Dermis microvascular lymphatic vessel endothelial cell (primary cell): ENCODE measurements around the gene FRS2. TPM values are rescaled to one million over a fixed set of nuclear protein-coding genes. Genes with fewer than 3 reads are reported as not detected.

ENCODE experiments used
- DNase-seq, 2 donors: peaks; one replicate each; pipeline versions ENCODE4 v3.0.0 to v3.0.0-alpha.2; 2010; ENCODE audit warnings: low read depth in 2 of 2
- total RNA-seq: library from RNA; depleted of rRNA; stranded (reverse); fragments of >200 nt; gene quantifications from 2 replicates; pipeline ENCODE4 v1.2.1, GENCODE V29; 2014

The FRS2 gene
- total RNA-seq, 1 donor from 2014 or later: 16.2 TPM

GRCh38 chr12:69621551-69621950 lies 151.4 kb downstream of the FRS2 start:
- no peak for DNase-seq

GRCh38 chr12:69623970-69624369 lies 153.8 kb downstream of the FRS2 start:
- no peak for DNase-seq

- no peak for DNase-seq
Observed at GRCh38 chr12:69627501-69627900, 157.3 kb downstream of the FRS2 start.

Other genes with a start within 250 kb of the FRS2 start
- 17.1 and 17.7 TPM in 2 replicates for gene CPSF6, start 230.8 kb upstream of the FRS2 start, total RNA-seq
- gene LYZ, start 122.0 kb upstream of the FRS2 start, total RNA-seq: under 0.01 TPM in 1 of 2 replicates, not detected in the other
- 17.6 and 18.8 TPM in 2 replicates for gene YEATS4, start 110.6 kb upstream of the FRS2 start, total RNA-seq
- gene CCT2, start 115.1 kb downstream of the FRS2 start, total RNA-seq: 227 and 251 TPM in 2 replicates
- not detected in 2 replicates for gene LRRC10, start 140.5 kb downstream of the FRS2 start, total RNA-seq
- gene BEST3, start 228.9 kb downstream of the FRS2 start, total RNA-seq: under 0.01 and 0.25 TPM in 2 replicates